NCI-H82 (cell line): Measurements from ENCODE around the gene EHBP1L1.

Experiments used
- DNase-seq: peaks from one replicate; lab custom pipeline; 2025; lab: John Stamatoyannopoulos, UW

The EHBP1L1 gene

GRCh38 chr11:65577756-65578109, 1.9 kb downstream of the EHBP1L1 start:
- DNase-seq: no peak

- DNase-seq: no peak
Observed at GRCh38 chr11:65578134-65578533, 2.3 kb downstream of the EHBP1L1 start.

- DNase-seq: no peak
Observed at GRCh38 chr11:65578667-65579066, 2.8 kb downstream of the EHBP1L1 start.

GRCh38 chr11:65579291-65579690, 3.4 kb downstream of the EHBP1L1 start:
- DNase-seq: no peak

- no peak for DNase-seq
Observed at GRCh38 chr11:65580031-65580692, 4.3 kb downstream of the EHBP1L1 start.

GRCh38 chr11:65580756-65581155, 4.9 kb downstream of the EHBP1L1 start:
- no peak for DNase-seq

- DNase-seq: no peak
Observed at GRCh38 chr11:65581928-65582327, 6.1 kb downstream of the EHBP1L1 start.

- no peak for DNase-seq
Observed at GRCh38 chr11:65583589-65583988, 7.7 kb downstream of the EHBP1L1 start.

- no peak for DNase-seq
Observed at GRCh38 chr11:65584106-65584505, 8.3 kb downstream of the EHBP1L1 start.

GRCh38 chr11:65584723-65585171, 8.9 kb downstream of the EHBP1L1 start:
- DNase-seq: no peak

- no peak for DNase-seq
Observed at GRCh38 chr11:65585396-65586246, 9.8 kb downstream of the EHBP1L1 start.

- no peak for DNase-seq
Observed at GRCh38 chr11:65586247-65586630, 10.4 kb downstream of the EHBP1L1 start.

- peak; percentile 86 for DNase-seq
Observed at GRCh38 chr11:65586676-65587075, 10.8 kb downstream of the EHBP1L1 start.

GRCh38 chr11:65588199-65589054, 12.6 kb downstream of the EHBP1L1 start:
- DNase-seq: peak; percentile 57

GRCh38 chr11:65589444-65590239, 13.8 kb downstream of the EHBP1L1 start:
- DNase-seq: no peak

GRCh38 chr11:65590240-65590738, 14.4 kb downstream of the EHBP1L1 start:
- peak; percentile 36 for DNase-seq

GRCh38 chr11:65591939-65592857, 16.3 kb downstream of the EHBP1L1 start:
- no peak for DNase-seq

GRCh38 chr11:65592858-65593517, 17.1 kb downstream of the EHBP1L1 start:
- no peak for DNase-seq

GRCh38 chr11:65593518-65594414, 17.9 kb downstream of the EHBP1L1 start:
- peak; percentile 62 for DNase-seq
